HEK293 (cell line): ENCODE measurements around the gene DCP1A.

ENCODE experiments used
- CTCF ChIA-PET: fragments of 350-600 bp; formaldehyde crosslinking; extraction: SDS; loops from one replicate; lab custom pipeline; 2021; ENCODE audit warnings: antibody characterized with exemption; lab: Yijun Ruan, JAX
- POLR2A ChIA-PET: fragments of 300-600 bp; formaldehyde crosslinking; extraction: SDS; loops from one replicate; lab custom pipeline; 2020; ENCODE audit warnings: antibody characterized with exemption, inconsistent platforms; lab: Yijun Ruan, JAX
- H3K27ac ChIP-seq: fragments of 200-500 bp; sonication (Bioruptor generic); 2 replicates; pipeline ENCODE4 v1.5.1; 2014; ENCODE audit warnings: low read depth, low read length, control low read depth, inconsistent platforms; ENCODE audit errors: extremely low read depth
- H3K36me3 ChIP-seq, 2 experiments: fragments of 200-500 bp in 1 of 2; sonication (Bioruptor generic) in 1 of 2; 1 replicate in 1 of 2; 2 replicates in 1 of 2; pipeline ENCODE4 v1.5.1; 2014 to 2017; ENCODE audit warnings: inconsistent platforms in 2 of 2, low read length in 2 of 2; ENCODE audit not compliant: control insufficient read depth in 2 of 2, insufficient read depth in 1 of 2
- H3K4me1 ChIP-seq: fragments of 200-500 bp; sonication (Bioruptor generic); 2 replicates; pipeline ENCODE4 v1.5.1; 2014; ENCODE audit warnings: mild to moderate bottlenecking, low read length, inconsistent platforms; ENCODE audit not compliant: control insufficient read depth, insufficient read depth
- H3K4me3 ChIP-seq: 2 replicates; pipeline ENCODE4 v1.5.1; 2011; ENCODE audit warnings: low read depth, mild to moderate bottlenecking, control low read depth, low read length, moderate library complexity
- H3K9me3 ChIP-seq: fragments of 200-500 bp; sonication (Bioruptor generic); 2 replicates; pipeline ENCODE4 v1.5.1; 2014; ENCODE audit warnings: low read depth, low read length, inconsistent platforms; ENCODE audit not compliant: control insufficient read depth, insufficient read depth
- AEBP2 ChIP-seq: fragments of 450-650 bp; formaldehyde crosslinking; IDR thresholded peaks from 2 replicates; pipeline ENCODE4 v1.5.1; 2016; ENCODE audit warnings: missing biosample characterization, missing genetic modification characterization, borderline replicate concordance
- CTCF ChIP-seq: fragments of 450-650 bp; formaldehyde crosslinking; IDR thresholded peaks from 2 replicates; pipeline ENCODE4 v1.5.1; 2016; ENCODE audit warnings: missing biosample characterization, missing genetic modification characterization
- GFI1B ChIP-seq: fragments of 450-650 bp; formaldehyde crosslinking; IDR thresholded peaks from 2 replicates; pipeline ENCODE4 v1.5.1; 2016; ENCODE audit warnings: missing biosample characterization, missing genetic modification characterization
- GLI2 ChIP-seq: fragments of 450-650 bp; formaldehyde crosslinking; IDR thresholded peaks from 2 replicates; pipeline ENCODE4; 2017; ENCODE audit warnings: missing biosample characterization, missing genetic modification characterization, low read depth, borderline replicate concordance
- GLIS2 ChIP-seq: fragments of 450-650 bp; formaldehyde crosslinking; IDR thresholded peaks from 2 replicates; pipeline ENCODE4 v1.5.1; 2016; ENCODE audit warnings: missing biosample characterization, missing genetic modification characterization
- HOXA7 ChIP-seq: sonication (generic); formaldehyde crosslinking; IDR thresholded peaks from 2 replicates; pipeline ENCODE4 v1.8.1; 2022; ENCODE audit warnings: missing genetic modification reagents, borderline replicate concordance
- HOXD13 ChIP-seq: sonication (generic); formaldehyde crosslinking; IDR thresholded peaks from 2 replicates; pipeline ENCODE4 v1.8.0; 2022; ENCODE audit warnings: missing genetic modification reagents, borderline replicate concordance
- KLF10 ChIP-seq: fragments of 450-650 bp; IDR thresholded peaks from 2 replicates; pipeline ENCODE4 v1.5.1; 2018; ENCODE audit warnings: missing biosample characterization, mild to moderate bottlenecking, missing genetic modification characterization
- OVOL3 ChIP-seq: fragments of 450-650 bp; formaldehyde crosslinking; IDR thresholded peaks from 2 replicates; pipeline ENCODE4 v1.5.1; 2016; ENCODE audit warnings: missing biosample characterization, missing genetic modification characterization
- PRDM6 ChIP-seq: fragments of 450-650 bp; formaldehyde crosslinking; IDR thresholded peaks from 2 replicates; pipeline ENCODE4 v1.5.1; 2017; ENCODE audit warnings: missing biosample characterization, missing genetic modification characterization
- TCF7L2 ChIP-seq: IDR thresholded peaks from 2 replicates; pipeline ENCODE4 v1.6.1; 2011; ENCODE audit warnings: low read depth, mild to moderate bottlenecking, inconsistent platforms, low read length, moderate library complexity, borderline replicate concordance
- ZBTB48 ChIP-seq: fragments of 450-650 bp; formaldehyde crosslinking; IDR thresholded peaks from 2 replicates; pipeline ENCODE4 v1.5.1; 2016; ENCODE audit warnings: missing biosample characterization, missing genetic modification characterization
- ZBTB7A ChIP-seq: fragments of 450-650 bp; formaldehyde crosslinking; IDR thresholded peaks from 2 replicates; pipeline ENCODE4 v1.5.1; 2016; ENCODE audit warnings: low read depth, missing biosample characterization, missing genetic modification characterization
- ZFHX2 ChIP-seq: fragments of 450-650 bp; formaldehyde crosslinking; conservative IDR thresholded peaks from 2 replicates; pipeline ENCODE4 v1.5.1; 2016; ENCODE audit warnings: missing biosample characterization, missing genetic modification characterization
- ZNF10 ChIP-seq: fragments of 450-650 bp; formaldehyde crosslinking; IDR thresholded peaks from 2 replicates; pipeline ENCODE4 v1.5.1; 2017; ENCODE audit warnings: missing biosample characterization, missing genetic modification characterization
- ZNF138 ChIP-seq: fragments of 450-650 bp; formaldehyde crosslinking; IDR thresholded peaks from 2 replicates; pipeline ENCODE4 v1.5.1; 2016; ENCODE audit warnings: missing biosample characterization, missing genetic modification characterization, borderline replicate concordance
- ZNF140 ChIP-seq: fragments of 450-650 bp; formaldehyde crosslinking; IDR thresholded peaks from 2 replicates; pipeline ENCODE4 v1.5.1; 2016; ENCODE audit warnings: missing biosample characterization, missing genetic modification characterization
- ZNF2 ChIP-seq: fragments of 450-650 bp; formaldehyde crosslinking; IDR thresholded peaks from 2 replicates; pipeline ENCODE4 v1.5.1; 2016; ENCODE audit warnings: missing biosample characterization, missing genetic modification characterization
- ZNF211 ChIP-seq: fragments of 450-650 bp; formaldehyde crosslinking; IDR thresholded peaks from 2 replicates; pipeline ENCODE4 v1.5.1; 2016; ENCODE audit warnings: low read depth, missing biosample characterization, missing genetic modification characterization
- ZNF221 ChIP-seq: fragments of 450-650 bp; formaldehyde crosslinking; IDR thresholded peaks from 2 replicates; pipeline ENCODE4 v1.5.1; 2017; ENCODE audit warnings: missing biosample characterization, missing genetic modification characterization, borderline replicate concordance
- ZNF280C ChIP-seq: fragments of 450-650 bp; formaldehyde crosslinking; IDR thresholded peaks from 2 replicates; pipeline ENCODE4 v1.5.1; 2016; ENCODE audit warnings: missing biosample characterization, missing genetic modification characterization
- ZNF404 ChIP-seq: fragments of 450-650 bp; formaldehyde crosslinking; IDR thresholded peaks from 2 replicates; pipeline ENCODE4 v1.5.1; 2017; ENCODE audit warnings: missing biosample characterization, missing genetic modification characterization
- ZNF544 ChIP-seq: fragments of 450-650 bp; formaldehyde crosslinking; IDR thresholded peaks from 2 replicates; pipeline ENCODE4 v1.5.0; 2017; ENCODE audit warnings: missing biosample characterization, missing genetic modification characterization
- ZNF548 ChIP-seq: fragments of 450-650 bp; formaldehyde crosslinking; IDR thresholded peaks from 2 replicates; pipeline ENCODE4 v1.5.1; 2016; ENCODE audit warnings: missing biosample characterization, missing genetic modification characterization
- ZNF610 ChIP-seq: fragments of 450-650 bp; formaldehyde crosslinking; IDR thresholded peaks from 2 replicates; pipeline ENCODE4 v1.5.1; 2016; ENCODE audit warnings: missing biosample characterization, missing genetic modification characterization, borderline replicate concordance
- ZNF623 ChIP-seq: fragments of 450-650 bp; formaldehyde crosslinking; IDR thresholded peaks from 2 replicates; pipeline ENCODE4 v1.5.1; 2016; ENCODE audit warnings: missing biosample characterization, missing genetic modification characterization
- ZNF747 ChIP-seq: fragments of 450-650 bp; formaldehyde crosslinking; IDR thresholded peaks from 2 replicates; pipeline ENCODE4 v1.5.1; 2016; ENCODE audit warnings: missing biosample characterization, missing genetic modification characterization
- ZSCAN23 ChIP-seq: fragments of 450-650 bp; formaldehyde crosslinking; IDR thresholded peaks from 2 replicates; pipeline ENCODE4 v1.5.1; 2016; ENCODE audit warnings: missing biosample characterization, missing genetic modification characterization
- TF ChIP-seq, protein P1 (sequence below): fragments of 450-650 bp; formaldehyde crosslinking; IDR thresholded peaks from 2 replicates; pipeline ENCODE4 v1.5.1; 2016; ENCODE audit warnings: missing biosample characterization, missing genetic modification characterization

DCP1A gene

DNA sequence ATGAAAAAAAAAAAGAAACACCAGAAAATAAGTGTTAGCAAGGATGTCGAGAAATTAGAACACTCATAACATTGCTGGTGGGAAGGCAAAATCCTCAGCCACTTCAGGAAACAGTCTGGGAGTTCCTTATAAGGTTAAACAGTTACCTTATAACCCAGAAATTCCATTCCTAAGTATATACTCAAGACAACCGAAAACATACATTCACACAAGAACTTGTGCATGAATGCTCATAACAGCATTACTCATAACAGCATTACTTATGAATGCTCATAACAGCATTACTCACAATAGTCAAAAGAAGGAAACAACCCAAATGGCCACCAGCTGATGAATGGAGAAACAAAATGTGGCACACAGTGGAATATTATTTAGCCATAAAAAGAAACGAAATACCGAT lies 34.8 kb upstream of the DCP1A start:
- H3K36me3 ChIP-seq, result no peaks in the 10 kb centered on the region
- TF ChIP-seq GLIS2 (no peak), ZNF138 (tag by site-specific recombination) (no peak), ZNF280C (tag by site-specific recombination) (no peak), GLI2 (no peak), ZNF544 (tag by site-specific recombination) (no peak), ZBTB48 (no peak), PRDM6 (tag by site-specific recombination) (no peak), ZNF140 (tag by site-specific recombination) (no peak), ZFHX2 (tag by site-specific recombination) (no peak), AEBP2 (tag by site-specific recombination) (no peak), ZSCAN23 (tag by site-specific recombination) (no peak), ZNF211 (no peak), OVOL3 (tag by site-specific recombination) (no peak), GFI1B (tag by site-specific recombination) (no peak), ZNF623 (no peak)
- TF ChIP-seq, protein P1, sequence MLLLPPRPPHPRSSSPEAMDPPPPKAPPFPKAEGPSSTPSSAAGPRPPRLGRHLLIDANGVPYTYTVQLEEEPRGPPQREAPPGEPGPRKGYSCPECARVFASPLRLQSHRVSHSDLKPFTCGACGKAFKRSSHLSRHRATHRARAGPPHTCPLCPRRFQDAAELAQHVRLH (tag by site-specific recombination), result no peak
- H3K4me1 ChIP-seq, result no peaks in the 10 kb centered on the region
- CTCF ChIA-PET, result interaction anchor here (0.7 kb wide), 1 partner anchor 104 kb away, joined by 4 read pairs; no protein-coding TSS in a partner anchor
- POLR2A ChIA-PET, result no interaction called here
- no peaks in the 10 kb centered on the region for H3K9me3 ChIP-seq
- no peak overlapping the region for H3K27ac ChIP-seq
- no peak overlapping the region for H3K4me3 ChIP-seq

GRCh38 chr3:53380306-53380705 lies 33.0 kb upstream of the DCP1A start:
- no peaks in the 10 kb centered on the region for H3K36me3 ChIP-seq
- no peaks in the 10 kb centered on the region for H3K9me3 ChIP-seq
- no peak overlapping the region for H3K27ac ChIP-seq
- H3K4me3 ChIP-seq, result no peak overlapping the region
- ChIA-PET POLR2A (no interaction called here), CTCF (interaction anchor here (1.0 to 1.1 kb wide), 2 partner anchors 15 to 328 kb away, joined by 3 to 4 read pairs; no protein-coding TSS in a partner anchor)
- H3K4me1 ChIP-seq, result no peaks in the 10 kb centered on the region
- TF ChIP-seq ZNF548, result no peak
- no peak for TF ChIP-seq KLF10 (tag by site-specific recombination)
- no peak for TF ChIP-seq ZSCAN23 (tag by site-specific recombination)
- TF ChIP-seq TCF7L2, result no peak
- no peak for TF ChIP-seq ZNF10
- no peak for TF ChIP-seq HOXA7 (CRISPR knock-in tag)
- TF ChIP-seq CTCF (tag by site-specific recombination), result no peak
- TF ChIP-seq HOXD13 (CRISPR knock-in tag), result no peak
- TF ChIP-seq ZNF221 (tag by site-specific recombination), result no peak
- no peak for TF ChIP-seq ZNF747
- no peak for TF ChIP-seq ZNF610 (tag by site-specific recombination)
- no peak for TF ChIP-seq ZNF2 (tag by site-specific recombination)
- TF ChIP-seq ZNF140 (tag by site-specific recombination), result no peak
- no peak for TF ChIP-seq ZBTB7A (tag by site-specific recombination)
- no peak for TF ChIP-seq ZNF404 (tag by site-specific recombination)
